ENCODE measurements around the gene LEUTX. TPM values are rescaled to one million over a fixed set of nuclear protein-coding genes. Genes with fewer than 3 reads are reported as not detected.
"Not testable (repeated sequence)": the region's sequence is repeated elsewhere in the genome, so short reads cannot be mapped to it uniquely, and the experiment has no call there.

Gene LEUTX
- total and polyA plus RNA-seq, 4 donors, result not detected

DNA sequence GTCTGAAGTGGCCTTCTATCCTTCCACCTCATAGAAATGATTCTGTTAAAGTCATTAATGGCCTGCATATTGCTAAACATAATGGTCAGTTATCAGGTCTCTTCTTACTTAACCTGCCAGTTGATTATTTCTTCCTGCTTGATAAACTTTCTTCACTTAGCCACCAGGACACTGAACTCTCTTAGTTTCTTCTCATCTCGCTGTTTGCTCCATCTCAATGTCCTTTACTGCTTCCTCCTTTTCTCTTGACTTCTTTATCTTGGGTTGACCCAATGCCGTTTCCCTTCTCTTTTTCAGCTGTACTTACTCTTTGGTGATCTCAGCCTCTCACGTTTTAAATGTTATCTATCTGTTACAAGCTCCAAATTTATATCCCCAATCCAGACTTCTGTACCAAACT, 23.7 kb upstream of the LEUTX start:
- no peak for DNase-seq (ENCODE audit: low spot score)
- Histone ChIP-seq H3K9me3 (ENCODE audit: control insufficient read depth in 4 of 4, low read length in 3 of 4) (no peaks in the 10 kb centered on the region), H3K36me3 (ENCODE audit: control insufficient read depth in 4 of 4, insufficient read depth in 3 of 4, low read depth in 1 of 4, low read length in 3 of 4) (no peaks in the 10 kb centered on the region), H3K4me1 (ENCODE audit: control insufficient read depth in 4 of 4, insufficient read depth in 4 of 4, low read length in 3 of 4) (no peaks in the 10 kb centered on the region), H3K9ac (ENCODE audit: low read depth in 1 of 2, low read length in 2 of 2) (no peak overlapping the region), H3K27me3 (ENCODE audit: control insufficient read depth in 4 of 4, insufficient read depth in 4 of 4, low read length in 3 of 4) (peaks cover 0 to 2% (median under 1%) of the 10 kb centered on the region in 4 donors), H3K27ac (ENCODE audit: low read depth in 1 of 2, low read length in 2 of 2) (no peak overlapping the region), H3K4me3 (ENCODE audit: low read depth in 1 of 3, low read length in 3 of 3) (no peak overlapping the region)
- TF ChIP-seq GABPA (IDR thresholded peaks at IDR 0.05 in 1 of 2, conservative IDR thresholded peaks at IDR 0.05 in 1 of 2), result no peak
- no peak for TF ChIP-seq ATF3 (IDR thresholded peaks at IDR 0.05)
- TF ChIP-seq FOXA1 (IDR thresholded peaks at IDR 0.05), result no peak
- TF ChIP-seq, protein P1, sequence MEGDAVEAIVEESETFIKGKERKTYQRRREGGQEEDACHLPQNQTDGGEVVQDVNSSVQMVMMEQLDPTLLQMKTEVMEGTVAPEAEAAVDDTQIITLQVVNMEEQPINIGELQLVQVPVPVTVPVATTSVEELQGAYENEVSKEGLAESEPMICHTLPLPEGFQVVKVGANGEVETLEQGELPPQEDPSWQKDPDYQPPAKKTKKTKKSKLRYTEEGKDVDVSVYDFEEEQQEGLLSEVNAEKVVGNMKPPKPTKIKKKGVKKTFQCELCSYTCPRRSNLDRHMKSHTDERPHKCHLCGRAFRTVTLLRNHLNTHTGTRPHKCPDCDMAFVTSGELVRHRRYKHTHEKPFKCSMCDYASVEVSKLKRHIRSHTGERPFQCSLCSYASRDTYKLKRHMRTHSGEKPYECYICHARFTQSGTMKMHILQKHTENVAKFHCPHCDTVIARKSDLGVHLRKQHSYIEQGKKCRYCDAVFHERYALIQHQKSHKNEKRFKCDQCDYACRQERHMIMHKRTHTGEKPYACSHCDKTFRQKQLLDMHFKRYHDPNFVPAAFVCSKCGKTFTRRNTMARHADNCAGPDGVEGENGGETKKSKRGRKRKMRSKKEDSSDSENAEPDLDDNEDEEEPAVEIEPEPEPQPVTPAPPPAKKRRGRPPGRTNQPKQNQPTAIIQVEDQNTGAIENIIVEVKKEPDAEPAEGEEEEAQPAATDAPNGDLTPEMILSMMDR (IDR thresholded peaks at IDR 0.05; ENCODE audit: low read depth, low read length, missing input control), result no peak
- TF ChIP-seq MAX (IDR thresholded peaks at IDR 0.05), result no peak
- TF ChIP-seq YY1 (IDR thresholded peaks at IDR 0.05), result no peak
- 43% methylated on average over 3 of the region's 3 CpGs for WGBS

DNA sequence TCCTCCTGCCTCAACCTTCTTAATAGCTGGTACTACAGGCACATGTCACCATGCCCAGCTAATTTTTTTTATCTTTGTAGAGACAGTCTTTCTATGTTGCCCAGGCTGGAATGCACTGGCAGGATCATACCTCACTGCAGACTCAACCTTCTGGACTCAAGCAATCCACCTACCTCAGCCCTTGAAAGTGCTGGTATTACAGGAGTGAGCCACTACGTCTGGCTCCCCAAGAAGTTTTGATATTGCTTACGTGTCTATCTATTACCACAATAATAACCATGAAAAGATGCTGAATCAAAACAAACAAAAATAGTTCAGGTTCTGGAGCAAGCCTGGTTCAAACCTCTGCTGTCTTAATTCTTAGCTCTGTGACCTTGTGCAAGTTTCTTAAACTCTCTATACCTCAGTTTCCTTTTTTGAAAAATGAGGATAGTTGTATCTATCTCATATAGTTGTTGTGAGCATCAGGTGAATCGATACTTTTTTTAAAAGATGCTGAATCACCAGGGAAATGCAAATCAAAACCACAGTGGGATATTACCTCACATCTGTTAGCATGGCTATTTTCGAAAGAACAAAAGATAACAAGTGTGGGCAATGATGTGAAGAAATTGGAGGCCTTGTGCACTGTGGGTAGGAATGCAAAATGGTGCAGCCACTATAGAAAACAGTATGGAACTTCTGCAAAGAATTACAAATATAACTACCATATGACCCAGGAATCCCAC, 19.0 kb upstream of the LEUTX start:
- 57% methylated on average over 4 of the region's 4 CpGs for WGBS
- no peak overlapping the region for H3K27ac ChIP-seq (ENCODE audit: low read depth in 1 of 2, low read length in 2 of 2)
- H3K9me3 ChIP-seq (ENCODE audit: control insufficient read depth in 4 of 4, low read length in 3 of 4), result no peaks in the 10 kb centered on the region
- no peak overlapping the region for H3K4me3 ChIP-seq (ENCODE audit: low read depth in 1 of 3, low read length in 3 of 3)
- peaks cover 0 to 2% (median 0%) of the 10 kb centered on the region in 4 donors for H3K27me3 ChIP-seq (ENCODE audit: control insufficient read depth in 4 of 4, insufficient read depth in 4 of 4, low read length in 3 of 4)
- no peak overlapping the region for H3K9ac ChIP-seq (ENCODE audit: low read depth in 1 of 2, low read length in 2 of 2)
- H3K36me3 ChIP-seq (ENCODE audit: control insufficient read depth in 4 of 4, insufficient read depth in 3 of 4, low read depth in 1 of 4, low read length in 3 of 4), result no peaks in the 10 kb centered on the region
- no peak for DNase-seq (ENCODE audit: low spot score)
- H3K4me1 ChIP-seq (ENCODE audit: control insufficient read depth in 4 of 4, insufficient read depth in 4 of 4, low read length in 3 of 4), result no peaks in the 10 kb centered on the region
- TF ChIP-seq SP1 (IDR thresholded peaks at IDR 0.05) (no peak), YY1 (IDR thresholded peaks at IDR 0.05) (no peak), TAF1 (conservative IDR thresholded peaks at IDR 0.05) (no peak), RXRA (IDR thresholded peaks at IDR 0.05) (no peak), RAD21 (IDR thresholded peaks at IDR 0.05) (no peak), HNF4G (IDR thresholded peaks at IDR 0.05) (no peak), JUND (IDR thresholded peaks at IDR 0.05) (no peak), FOXA1 (IDR thresholded peaks at IDR 0.05) (no peak), HNF4A (conservative IDR thresholded peaks at IDR 0.05) (no peak), FOXA2 (IDR thresholded peaks at IDR 0.05) (no peak)
- TF ChIP-seq, protein P1 (IDR thresholded peaks at IDR 0.05; ENCODE audit: low read depth, low read length, missing input control), result no peak
- TF ChIP-seq, protein P2, sequence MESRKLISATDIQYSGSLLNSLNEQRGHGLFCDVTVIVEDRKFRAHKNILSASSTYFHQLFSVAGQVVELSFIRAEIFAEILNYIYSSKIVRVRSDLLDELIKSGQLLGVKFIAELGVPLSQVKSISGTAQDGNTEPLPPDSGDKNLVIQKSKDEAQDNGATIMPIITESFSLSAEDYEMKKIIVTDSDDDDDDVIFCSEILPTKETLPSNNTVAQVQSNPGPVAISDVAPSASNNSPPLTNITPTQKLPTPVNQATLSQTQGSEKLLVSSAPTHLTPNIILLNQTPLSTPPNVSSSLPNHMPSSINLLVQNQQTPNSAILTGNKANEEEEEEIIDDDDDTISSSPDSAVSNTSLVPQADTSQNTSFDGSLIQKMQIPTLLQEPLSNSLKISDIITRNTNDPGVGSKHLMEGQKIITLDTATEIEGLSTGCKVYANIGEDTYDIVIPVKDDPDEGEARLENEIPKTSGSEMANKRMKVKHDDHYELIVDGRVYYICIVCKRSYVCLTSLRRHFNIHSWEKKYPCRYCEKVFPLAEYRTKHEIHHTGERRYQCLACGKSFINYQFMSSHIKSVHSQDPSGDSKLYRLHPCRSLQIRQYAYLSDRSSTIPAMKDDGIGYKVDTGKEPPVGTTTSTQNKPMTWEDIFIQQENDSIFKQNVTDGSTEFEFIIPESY (IDR thresholded peaks at IDR 0.05), result no peak

GRCh38 chr19:39761851-39762250, 16.8 kb upstream of the LEUTX start:
- H3K9ac ChIP-seq (ENCODE audit: low read depth in 1 of 2, low read length in 2 of 2); H3K4me3 ChIP-seq (ENCODE audit: low read depth in 1 of 3, low read length in 3 of 3); H3K36me3 ChIP-seq (ENCODE audit: control insufficient read depth in 4 of 4, insufficient read depth in 3 of 4, low read depth in 1 of 4, low read length in 3 of 4); H3K9me3 ChIP-seq (ENCODE audit: control insufficient read depth in 4 of 4, low read length in 3 of 4); H3K4me1 ChIP-seq (ENCODE audit: control insufficient read depth in 4 of 4, insufficient read depth in 4 of 4, low read length in 3 of 4); DNase-seq (ENCODE audit: low spot score); H3K27ac ChIP-seq (ENCODE audit: low read depth in 1 of 2, low read length in 2 of 2); H3K27me3 ChIP-seq (ENCODE audit: control insufficient read depth in 4 of 4, insufficient read depth in 4 of 4, low read length in 3 of 4): not testable (repeated sequence)
- WGBS, result 92% methylated on average over 1 of the region's 1 CpG

All from liver (tissue), 9 donors.